Renal cortical epithelial cell (primary cell): Measurements from ENCODE around the gene ZPR1. TPM values are rescaled to one million over a fixed set of nuclear protein-coding genes. Genes with fewer than 3 reads are reported as not detected.
"Not testable (repeated sequence)": the region's sequence is repeated elsewhere in the genome, so short reads cannot be mapped to it uniquely, and the experiment has no call there.

Source experiments
- DNase-seq: peaks from one replicate; pipeline ENCODE4 v3.0.0-alpha.2; 2011; ENCODE audit warnings: low read depth
- total RNA-seq: library from RNA; depleted of rRNA; stranded (reverse); fragments of >200 nt; gene quantifications from 2 replicates; pipeline ENCODE4 v1.2.3, GENCODE V29; 2014

Gene ZPR1
- total RNA-seq, 1 donor from 2014 or later = 58.6 TPM

DNA sequence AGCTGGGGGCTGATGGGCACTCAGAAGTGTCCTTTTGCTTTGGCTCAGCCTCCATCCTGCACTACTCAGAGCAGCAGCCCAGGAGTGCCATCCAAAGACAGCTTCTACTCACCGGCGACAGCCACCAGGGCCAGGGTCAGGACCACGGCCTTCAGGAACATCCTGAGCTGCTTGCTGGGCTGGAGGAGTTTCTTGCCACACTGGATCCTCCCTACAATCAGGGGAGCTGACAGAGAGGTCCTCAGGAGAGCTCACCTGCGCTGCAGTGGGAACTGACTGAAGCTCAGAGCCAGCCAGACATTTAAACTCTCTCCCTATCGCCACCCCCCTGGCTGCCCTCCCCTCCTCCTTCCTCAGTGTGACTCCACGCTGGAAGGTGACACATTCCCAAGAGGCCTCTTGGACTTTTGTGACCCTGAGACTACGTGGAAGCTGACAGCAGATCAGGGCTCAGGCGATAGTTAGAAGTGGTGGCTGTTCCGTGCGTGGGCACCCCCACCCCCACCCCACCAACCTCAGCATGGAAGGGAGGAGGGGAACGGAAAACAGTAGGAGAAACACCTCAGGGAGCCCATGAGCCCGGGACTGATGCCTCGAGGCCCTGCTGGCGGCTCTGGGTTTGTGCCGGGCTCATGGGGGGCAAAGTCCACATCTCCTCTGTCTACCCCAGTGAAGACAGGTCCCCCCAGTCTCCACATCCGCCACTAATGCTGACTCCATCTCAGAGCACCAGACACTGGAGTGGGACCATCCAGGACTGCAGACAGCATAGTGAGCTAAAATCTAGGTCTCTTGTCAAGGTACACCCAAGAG is 35.4 kb upstream of the ZPR1 start, which contains the start of gene APOA4:
Gene APOA4, minus strand, starts transcription at position 274 of the 813 bp plus-strand sequence. Its CDS starts 113 bp downstream, at position 161.
- DNase-seq = no peak

DNA sequence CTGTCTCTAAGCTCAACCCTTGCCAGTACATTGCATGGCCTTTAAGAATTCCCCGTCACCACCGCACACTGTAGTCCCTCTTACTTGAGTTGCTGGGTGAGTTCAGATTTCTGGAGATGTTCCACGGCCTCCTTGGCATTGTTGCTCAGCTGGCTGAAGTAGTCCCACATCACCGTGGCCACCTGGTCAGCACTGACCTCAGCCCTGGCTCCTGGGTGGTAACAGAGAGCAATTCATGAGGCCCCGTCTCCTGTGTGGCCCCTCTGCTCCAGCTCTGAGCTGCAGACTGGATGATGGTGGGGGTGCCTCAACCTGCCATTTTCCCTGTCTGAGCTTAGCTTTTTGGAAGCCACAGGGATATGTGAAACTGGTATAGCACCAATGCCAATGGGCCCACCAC is 34.8 kb upstream of the ZPR1 start:
- DNase-seq = no peak

DNA sequence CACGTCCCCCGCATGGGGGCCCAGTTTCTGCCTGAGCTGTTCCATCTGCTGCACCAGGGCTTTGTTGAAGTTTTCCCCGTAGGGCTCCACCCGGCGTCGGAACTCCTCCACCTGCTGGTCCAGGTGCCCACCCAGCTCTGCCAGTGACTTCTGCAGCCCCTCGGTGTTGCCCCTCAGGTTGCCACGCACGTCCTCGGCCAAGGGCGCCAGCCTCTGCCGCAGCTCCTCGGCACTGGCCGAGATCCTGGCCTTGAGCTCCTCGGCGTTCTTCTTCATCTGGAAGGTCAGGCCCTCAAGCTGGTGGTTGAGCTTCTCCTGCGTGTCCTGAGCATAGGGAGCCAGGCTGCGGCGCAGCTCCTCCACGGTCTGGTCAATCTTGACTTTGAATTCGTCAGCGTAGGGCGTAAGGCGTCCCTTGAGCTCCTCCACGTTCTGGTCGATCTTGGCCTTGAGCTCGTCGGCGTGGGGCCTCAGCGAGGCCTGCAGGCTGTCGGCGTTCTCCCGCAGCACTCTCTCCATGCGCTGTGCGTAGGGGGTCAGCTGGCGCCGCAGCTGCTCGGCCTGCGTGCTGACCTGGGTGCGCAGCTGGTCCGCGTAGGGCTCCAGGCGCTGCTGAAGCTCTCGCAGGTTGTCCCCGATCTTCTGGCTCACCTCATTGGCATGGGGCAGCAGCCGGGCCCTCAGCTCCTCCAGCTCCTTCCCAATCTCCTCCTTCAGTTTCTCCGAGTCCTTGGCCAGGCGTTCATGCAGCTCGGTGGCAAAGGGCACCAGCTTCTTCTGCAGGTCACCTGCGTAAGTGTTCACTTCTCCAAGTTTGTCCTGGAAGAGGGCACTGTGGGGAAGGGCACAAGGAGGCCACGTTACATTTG is 33.5 kb upstream of the ZPR1 start:
- DNase-seq = no peak

DNA sequence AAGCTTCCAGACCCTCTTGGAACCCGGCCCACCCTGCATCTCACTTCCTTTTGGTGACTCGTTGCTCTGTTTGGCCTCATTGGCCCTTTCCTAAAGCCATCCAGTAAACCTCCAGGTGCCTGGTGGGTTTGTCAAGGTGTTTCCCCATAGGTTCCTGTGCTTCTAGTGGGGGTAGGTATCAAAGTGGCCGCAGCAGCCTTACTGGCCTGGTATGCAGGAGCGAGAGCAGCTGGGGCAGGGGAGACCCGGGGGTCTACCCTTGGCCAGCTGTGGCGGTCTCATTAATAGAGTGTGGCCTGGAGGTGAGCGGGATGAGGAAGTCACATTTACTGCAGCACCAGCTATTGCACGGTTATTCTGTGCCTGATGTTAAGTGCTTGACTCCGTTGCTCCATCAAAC is 31.2 kb upstream of the ZPR1 start:
- DNase-seq = no peak

DNA sequence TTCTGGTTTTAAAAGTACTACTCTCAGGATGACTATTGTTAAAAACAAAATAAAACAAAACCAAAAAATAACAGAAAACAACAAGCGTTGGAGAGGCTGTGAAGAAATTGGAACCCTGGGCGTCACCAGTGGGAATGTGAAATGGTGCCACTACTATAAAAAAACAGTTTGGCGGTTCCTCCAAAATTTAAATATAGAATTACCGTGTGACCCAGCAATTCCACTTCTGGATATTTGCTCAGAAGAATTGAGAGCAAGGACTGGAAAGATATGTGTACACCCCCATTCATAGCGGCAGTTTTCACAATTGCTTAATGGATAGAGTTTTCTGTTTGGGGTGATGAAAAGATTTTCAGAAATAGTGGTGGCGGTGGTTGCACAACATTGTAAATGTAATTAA is 26.7 kb upstream of the ZPR1 start:
- DNase-seq = no peak

DNA sequence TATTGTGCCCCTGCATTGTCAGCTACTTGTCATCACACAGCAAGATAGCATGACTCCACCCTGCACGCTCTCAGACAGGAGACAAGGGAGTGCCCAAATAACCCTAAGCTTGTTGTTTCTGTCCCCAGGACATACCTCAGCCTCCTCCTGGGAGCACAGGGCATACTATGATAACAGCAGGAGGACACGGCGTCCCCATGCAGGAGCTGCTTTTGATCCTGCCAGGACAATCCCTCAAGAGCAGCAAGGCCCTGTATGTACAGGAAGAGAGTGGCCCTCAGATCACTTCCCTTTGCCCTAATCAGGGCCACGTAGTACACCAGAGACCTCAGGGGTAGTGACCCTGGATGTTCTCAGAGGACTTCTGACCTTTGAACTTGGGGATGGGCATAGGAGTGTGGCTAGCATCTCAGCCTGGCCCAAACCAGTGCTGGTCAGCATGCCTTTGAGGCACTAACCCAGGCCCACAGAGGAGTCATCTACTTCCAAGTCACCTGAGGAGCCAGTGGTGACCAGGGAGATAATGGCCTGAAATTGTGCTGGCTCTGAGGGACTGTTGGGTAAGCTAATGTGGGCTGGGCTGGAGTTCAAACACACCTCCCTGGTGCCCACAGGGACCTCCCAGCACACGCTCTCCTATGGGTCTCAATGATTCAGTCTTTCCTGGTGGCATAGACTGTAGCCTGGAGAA is 26.1 kb upstream of the ZPR1 start:
- no peak for DNase-seq

DNA sequence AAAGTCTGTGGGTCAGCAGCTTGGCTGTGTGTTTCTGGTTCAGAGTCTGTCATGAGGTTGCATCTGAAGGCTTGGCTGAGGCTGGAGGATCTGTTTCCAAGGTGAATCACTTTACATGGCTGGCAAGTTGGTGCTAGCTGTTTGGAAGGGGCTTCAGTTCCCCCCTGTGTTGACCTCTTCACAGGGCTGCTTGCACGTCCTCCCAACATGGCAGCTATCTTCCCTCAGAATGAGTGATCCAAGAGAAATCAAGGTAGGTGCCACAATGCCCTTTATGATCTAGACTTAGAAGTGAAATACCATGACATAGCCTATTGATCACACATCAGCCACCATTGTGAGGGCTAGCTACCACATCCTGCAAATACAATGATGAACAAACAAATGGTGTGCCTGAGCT is 25.3 kb upstream of the ZPR1 start:
- DNase-seq = no peak

DNA sequence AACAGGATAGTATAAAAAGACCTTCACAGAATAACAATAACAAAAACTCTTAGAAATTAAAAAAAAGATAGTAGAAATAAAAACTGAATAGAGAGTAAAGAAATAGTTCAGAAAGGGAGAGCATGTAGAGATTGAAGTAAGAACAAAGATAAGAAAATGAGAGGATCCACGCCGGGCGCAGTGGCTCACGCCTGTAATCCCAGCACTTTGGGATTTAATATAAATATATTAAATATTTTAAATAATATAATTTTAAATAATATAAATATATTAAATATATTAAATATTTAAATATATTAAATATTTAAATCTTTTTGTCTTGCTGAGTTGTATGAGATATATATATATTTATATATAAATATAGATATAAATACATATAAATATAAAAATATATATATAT is 24.3 kb upstream of the ZPR1 start:
- DNase-seq = no peak

DNA sequence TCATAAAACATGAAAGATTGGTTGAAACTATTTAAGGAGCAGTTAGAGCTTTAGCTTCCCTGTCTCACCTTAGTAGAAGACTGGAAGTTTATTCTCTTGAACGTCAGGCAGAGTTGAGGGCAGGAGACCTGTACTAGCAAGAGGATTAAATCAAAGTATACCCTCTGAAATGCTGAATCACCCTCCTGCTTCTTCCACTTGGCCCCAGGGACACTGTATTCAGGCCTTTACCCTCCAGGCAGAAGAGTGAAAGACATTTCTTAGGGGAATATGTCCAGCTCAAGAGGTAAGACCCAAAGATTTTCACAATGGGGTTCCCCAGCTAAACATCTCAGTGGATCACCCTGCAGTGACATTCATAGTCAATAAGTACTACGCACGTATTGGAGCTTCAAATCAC is 23.4 kb upstream of the ZPR1 start:
- DNase-seq = no peak

DNA sequence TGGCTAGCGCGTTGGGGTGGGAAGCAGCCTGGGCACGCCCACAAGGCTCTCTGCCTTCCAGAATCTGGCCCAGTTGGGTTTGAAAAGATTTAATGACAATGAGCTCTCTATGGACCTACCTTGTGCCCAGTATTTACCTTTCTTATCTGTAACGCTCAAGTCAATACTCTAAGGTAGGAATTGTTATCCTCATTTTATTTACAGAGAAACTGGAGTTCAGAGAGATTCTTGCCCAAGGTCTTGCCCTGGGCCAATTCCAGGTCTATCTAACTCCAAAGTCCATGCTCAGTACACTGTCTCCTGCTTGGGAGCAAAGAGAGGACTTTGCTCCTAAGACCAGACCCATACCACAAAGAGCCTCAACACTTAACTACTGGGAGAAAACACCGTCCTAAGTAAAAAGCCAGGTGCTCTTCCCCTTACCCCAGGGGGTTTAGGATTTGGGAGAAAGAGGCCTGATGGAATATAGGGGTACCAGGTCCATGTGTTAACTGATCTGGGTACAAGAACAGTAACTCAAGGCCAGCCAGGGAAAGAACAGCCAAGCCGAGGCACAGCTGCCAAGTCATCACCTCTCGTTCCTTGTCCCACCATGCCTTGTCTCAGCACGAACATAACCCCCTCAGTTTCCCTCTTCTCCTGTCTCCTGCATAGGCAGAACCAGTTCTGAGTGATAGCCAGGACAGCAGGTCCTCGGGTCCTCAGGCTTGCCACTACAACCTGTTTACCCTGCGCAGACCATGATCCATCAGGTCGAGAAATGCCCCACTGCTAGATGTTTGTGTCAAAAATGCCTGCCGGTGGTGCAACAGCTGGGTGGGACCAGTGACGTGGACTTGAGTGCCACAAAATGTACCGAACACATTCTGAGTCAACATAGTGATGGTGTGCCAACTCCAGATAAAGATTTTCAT is 20.7 kb upstream of the ZPR1 start:
- no peak for DNase-seq

DNA sequence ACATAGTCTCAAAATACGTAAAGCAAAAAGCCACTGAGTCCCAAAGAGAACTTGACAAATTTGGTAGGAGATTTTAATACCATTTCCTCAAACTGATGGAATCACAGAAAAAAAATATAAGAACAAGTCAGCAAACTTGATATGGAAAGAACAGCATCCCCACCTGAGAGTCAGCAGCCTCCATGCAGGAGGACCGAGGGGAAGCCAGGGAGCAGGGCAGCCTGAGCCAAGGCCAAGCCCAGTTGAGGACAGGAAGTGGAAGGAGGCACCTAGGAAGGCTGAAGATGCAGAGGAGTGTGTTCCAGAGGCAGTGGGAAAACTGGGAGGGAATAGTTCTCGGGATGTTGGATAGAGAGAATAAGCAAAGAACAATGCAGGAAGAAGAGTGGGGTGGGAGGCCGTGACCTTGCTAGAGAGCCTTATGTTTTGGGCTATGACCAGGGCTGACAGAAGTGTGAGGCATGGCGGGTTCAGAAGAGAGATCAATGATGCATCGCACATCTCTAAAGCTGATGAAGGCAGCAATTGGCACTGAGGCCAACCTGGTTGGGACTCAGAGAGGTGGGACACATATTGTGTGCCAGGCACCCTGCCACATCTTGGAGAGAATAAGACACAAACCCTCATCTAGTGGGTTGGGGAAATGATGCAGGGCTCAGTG is 19.9 kb upstream of the ZPR1 start:
- DNase-seq = no peak

DNA sequence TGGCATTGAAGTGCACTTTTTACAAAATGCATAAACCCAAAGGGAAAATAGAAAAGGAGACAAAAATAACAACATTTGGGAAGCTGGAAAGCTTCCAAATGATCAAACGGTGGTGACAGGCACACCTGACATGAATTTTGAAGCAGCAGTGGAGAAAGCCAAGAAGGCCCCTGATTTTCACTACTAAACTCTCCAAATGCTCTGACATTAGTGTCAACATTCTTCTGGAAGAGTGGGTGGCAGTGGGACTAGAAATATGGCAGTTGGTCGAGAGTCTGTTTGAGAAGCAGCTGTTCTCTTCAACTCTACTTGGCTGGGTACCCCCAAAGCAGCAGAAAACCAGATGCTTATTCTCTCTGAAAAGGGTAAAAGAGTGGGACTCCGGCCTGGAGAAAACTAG is 16.2 kb upstream of the ZPR1 start:
- no peak for DNase-seq

DNA sequence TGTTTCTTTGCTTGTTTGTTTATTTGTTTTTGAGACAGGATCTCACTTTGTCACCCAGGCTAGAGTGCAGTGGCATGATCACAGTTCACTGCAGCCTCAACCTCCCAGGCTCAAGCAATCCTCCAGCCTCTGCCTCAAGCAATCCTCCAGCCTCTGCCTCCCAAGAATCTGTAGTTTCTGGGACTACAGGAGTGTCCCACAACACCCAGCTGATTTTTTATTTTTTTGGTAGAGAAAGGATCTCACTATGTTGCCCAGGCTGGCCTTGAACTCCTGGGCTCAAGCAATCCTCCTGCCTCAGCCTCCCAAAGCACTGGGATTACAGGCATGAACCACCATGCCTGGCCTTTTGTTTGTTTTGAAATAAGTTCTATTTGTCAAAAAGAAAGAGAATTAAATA is 13.8 kb upstream of the ZPR1 start:
- not testable (repeated sequence) for DNase-seq

DNA sequence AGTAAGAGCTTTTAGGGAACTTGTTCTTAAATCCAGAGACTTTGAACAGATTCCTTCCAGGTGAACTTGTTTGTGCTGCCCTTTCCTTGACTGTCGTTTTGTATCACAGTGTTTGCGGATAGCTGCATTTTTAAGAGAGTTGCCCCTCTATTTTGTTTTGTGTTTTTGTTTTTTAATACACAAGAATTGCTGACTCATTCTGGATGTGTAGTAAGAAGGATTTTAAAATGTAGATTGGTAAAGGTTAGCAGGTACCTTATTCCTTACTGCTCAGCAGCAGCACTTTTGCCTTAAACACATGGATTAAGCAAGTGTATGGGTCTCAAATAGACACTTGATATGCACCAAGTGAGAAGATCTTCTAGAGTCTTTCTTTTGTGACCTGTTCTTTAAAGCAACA is 12.8 kb upstream of the ZPR1 start:
- no peak for DNase-seq

DNA sequence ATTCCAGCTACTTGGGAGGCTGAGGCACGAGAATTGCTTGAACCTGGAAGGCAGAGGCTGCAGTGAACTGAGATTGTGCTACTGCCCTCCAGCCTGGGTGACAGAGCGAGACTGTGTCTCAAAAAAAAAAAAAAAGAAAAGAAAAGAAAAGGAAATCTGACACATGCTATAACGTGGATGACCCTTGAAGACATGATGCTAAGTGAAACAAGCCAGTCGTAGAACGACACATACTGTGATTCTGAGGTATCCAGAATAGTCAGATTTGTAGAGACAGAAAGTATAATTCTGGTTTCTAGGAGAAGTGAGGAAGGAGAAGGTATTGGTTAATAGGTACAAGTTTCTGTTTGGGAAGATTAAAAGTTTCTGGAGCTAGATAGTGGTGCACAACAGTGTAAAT is 10.5 kb upstream of the ZPR1 start:
- DNase-seq = no peak

DNA sequence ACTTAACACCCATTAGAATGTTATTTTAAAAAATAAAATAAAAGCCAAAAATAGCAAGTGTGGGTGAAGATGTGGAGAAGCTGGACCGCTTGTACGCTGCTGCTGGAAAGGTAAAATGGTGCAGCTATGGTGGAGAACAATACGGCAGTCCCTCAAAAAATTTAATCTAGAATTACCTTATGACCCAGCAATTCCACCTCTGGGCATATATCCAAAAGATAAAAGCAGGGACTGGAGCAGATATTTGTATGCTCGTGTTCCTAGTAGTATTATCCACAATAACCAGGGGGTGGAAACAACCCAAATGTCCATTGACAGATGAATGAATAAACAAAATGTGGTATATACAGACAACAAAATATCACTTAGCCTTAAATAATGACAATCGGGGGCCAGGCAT is 10.0 kb upstream of the ZPR1 start:
- no peak for DNase-seq

DNA sequence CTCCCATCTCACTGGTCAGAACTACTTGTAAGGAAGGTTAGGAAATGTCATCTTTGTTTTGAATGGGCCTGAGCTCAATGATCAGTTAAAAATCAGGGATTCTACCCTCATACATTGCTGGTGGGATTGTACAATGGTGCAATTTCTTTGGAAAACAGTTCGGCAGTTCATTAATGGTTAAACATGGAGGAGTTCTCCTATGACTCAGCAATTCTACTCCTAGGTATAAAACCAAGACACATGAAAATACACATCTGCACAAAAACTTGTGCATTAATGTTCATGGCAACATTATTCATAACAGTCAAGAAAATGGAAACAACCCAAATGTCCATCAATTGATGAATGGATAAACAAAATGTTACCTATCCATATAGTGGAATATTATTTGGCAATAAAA is 8.7 kb upstream of the ZPR1 start:
- peak; percentile 62 for DNase-seq

DNA sequence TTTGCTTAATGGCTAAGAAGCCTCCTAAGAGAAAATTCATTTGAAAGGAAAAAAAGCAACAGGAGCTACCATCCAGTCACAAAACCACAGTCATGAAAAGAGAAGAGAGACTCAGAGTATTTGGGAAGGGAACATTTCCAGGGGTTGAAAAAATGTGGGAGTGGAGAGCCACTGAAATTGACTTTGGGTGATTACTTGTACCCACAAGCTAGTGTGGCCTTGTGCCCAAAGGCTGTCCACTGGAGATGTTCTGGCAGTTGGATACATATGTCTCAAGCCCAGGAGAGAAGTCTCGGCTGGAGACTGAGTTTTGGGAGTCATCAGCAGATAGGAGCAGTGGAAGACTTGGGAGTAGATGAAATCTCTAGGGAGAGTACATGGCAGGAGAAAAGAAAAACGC is 7.0 kb upstream of the ZPR1 start:
- no peak for DNase-seq

DNA sequence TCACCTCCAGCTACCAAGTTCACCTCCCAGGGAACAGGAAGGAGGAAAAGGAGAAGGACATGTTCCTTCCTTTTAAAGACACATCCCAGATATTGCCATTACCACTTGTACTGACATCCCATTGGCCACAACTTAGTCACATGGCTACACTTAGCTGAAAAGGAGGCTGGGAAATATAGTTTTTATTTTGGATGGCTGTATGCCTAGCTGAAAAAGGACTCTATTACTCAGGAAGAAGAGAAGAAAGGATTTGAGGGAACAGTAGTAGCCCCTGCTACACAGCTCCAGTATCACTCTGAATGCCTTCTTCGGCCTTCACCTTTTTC is 5.9 kb upstream of the ZPR1 start:
- peak; percentile 16 for DNase-seq

DNA sequence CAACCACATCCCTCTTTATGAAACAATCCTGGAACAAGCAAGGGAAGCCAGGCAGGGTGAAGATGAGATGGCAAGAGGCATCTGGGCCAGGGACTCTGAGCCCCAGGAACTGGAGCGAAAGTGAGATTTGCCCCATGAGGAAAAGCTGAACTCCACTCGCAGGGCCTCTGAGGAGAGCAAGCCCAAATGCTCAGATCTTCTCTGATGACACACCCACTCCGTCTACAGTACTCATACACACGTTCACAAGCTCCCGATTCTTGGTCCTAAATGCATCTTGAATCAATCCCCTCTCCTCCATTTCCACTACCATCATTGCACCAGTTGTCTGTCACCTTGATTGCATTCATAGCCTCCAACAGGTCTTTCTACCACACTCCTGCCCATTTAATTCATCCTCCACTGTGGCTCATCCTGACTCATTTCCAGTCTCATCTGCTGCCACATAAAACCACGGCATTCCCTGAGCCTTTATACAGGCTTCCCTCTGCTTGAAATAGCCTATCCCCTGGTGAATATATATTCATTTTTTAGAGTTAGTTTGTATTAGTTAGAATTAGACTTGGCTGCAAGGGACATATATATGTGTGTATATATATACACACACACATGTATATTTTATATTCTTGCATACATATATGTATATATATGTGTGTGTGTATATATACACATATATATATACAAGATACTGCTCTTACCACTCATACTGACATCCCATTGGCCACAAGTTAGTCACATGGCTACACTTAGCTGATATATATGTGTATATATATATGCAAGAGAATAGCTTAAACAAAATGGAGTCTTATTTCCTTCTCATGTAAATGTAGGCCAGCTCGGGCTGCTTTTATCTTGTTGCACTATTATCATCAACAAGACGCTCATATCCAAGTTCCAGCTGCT is 5.3 kb upstream of the ZPR1 start:
- DNase-seq = peak; percentile 51
